Glomerular visceral epithelial cell (primary cell): ENCODE data around the gene KIF4B.

Source experiments
- DNase-seq: peaks from one replicate; pipeline ENCODE4 v3.0.0-alpha.2; 2016; ENCODE audit errors: extremely low spot score

KIF4B gene

GRCh38 chr5:155056644-155057269, 43.2 kb downstream of the KIF4B start:
- no peak for DNase-seq

- DNase-seq, result no peak
Observed at GRCh38 chr5:155057626-155058025, 44.1 kb downstream of the KIF4B start.

GRCh38 chr5:155064580-155064979, 51.0 kb downstream of the KIF4B start:
- no peak for DNase-seq

DNA sequence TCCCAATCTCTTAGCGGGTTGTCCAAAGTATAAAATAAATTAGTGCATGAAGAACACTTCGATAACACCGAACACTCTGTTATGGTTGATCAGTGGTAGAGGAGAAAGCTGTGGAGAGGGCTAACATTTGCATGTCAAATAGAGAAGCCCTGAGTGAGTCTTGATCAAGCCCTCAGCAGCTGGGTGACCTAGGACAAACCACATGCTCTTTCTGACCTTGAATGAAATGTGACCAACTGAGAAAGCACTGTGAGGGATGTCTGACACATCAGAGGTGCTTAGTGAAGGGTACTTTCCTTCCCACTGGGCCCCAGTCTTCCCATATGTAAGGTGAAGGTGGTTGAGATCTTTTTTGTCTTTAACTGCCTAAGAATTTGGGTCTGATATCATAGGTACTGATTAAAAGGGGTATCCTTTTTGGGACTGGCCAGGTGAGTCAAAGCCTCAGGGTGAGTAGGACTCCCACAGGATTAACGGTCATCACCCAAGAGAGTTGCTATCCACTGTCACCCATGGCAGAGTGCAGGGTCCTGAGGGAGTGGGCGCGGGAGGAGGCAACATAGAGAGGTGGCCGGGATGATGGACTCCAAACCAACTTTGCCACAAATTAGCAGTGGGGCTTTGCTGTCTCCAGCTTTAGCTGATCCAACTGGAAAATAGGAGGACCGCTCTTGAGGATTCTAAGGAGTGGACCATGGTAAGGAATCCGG, 53.5 kb downstream of the KIF4B start:
- no peak for DNase-seq
